ENCODE data around the gene DNER.

Gene DNER

GRCh38 chr2:229350883-229351282 lies 363.5 kb downstream of the DNER start:
- Histone ChIP-seq H2AFZ (ENCODE audit: low read depth) (no peak overlapping the region), H3K9ac (no peak overlapping the region), H3K4me1 (ENCODE audit: low read depth, poor library complexity, severe bottlenecking) (no peaks in the 10 kb centered on the region), H3K27me3 (ENCODE audit: insufficient read depth, low read depth) (no peaks in the 10 kb centered on the region), H4K20me1 (ENCODE audit: insufficient read depth) (no peaks in the 10 kb centered on the region), H3K4me2 (no peak overlapping the region), H3K27ac (no peak overlapping the region), H3K4me3 (IDR thresholded peaks at IDR 0.05; ENCODE audit: insufficient read depth, low read depth, low read length) (no peak overlapping the region), H3K79me2 (ENCODE audit: insufficient read depth, low read depth) (no peaks in the 10 kb centered on the region), H3K36me3 (ENCODE audit: insufficient read depth) (no peaks in the 10 kb centered on the region)
- TF ChIP-seq CTCF (conservative IDR thresholded peaks at IDR 0.05; ENCODE audit: low read depth, low read length) = no peak

- H3K27me3 ChIP-seq (ENCODE audit: insufficient read depth, low read depth) = no peaks in the 10 kb centered on the region
- H3K79me2 ChIP-seq (ENCODE audit: insufficient read depth, low read depth) = no peaks in the 10 kb centered on the region
- H2AFZ ChIP-seq (ENCODE audit: low read depth) = no peak overlapping the region
- no peaks in the 10 kb centered on the region for H3K36me3 ChIP-seq (ENCODE audit: insufficient read depth)
- no peak for TF ChIP-seq CTCF (conservative IDR thresholded peaks at IDR 0.05; ENCODE audit: low read depth, low read length)
- H3K4me1 ChIP-seq (ENCODE audit: low read depth, poor library complexity, severe bottlenecking) = no peaks in the 10 kb centered on the region
- no peak overlapping the region for H3K4me2 ChIP-seq
- no peak overlapping the region for H3K4me3 ChIP-seq (IDR thresholded peaks at IDR 0.05; ENCODE audit: insufficient read depth, low read depth, low read length)
- H3K9ac ChIP-seq = no peak overlapping the region
- no peak overlapping the region for H3K27ac ChIP-seq
- H4K20me1 ChIP-seq (ENCODE audit: insufficient read depth) = no peaks in the 10 kb centered on the region
Observed at GRCh38 chr2:229350117-229350805, 364.1 kb downstream of the DNER start.

- Histone ChIP-seq H3K9ac (no peak overlapping the region), H3K79me2 (ENCODE audit: insufficient read depth, low read depth) (no peaks in the 10 kb centered on the region), H3K4me2 (no peak overlapping the region), H2AFZ (ENCODE audit: low read depth) (no peak overlapping the region), H3K27me3 (ENCODE audit: insufficient read depth, low read depth) (no peaks in the 10 kb centered on the region), H3K27ac (no peak overlapping the region), H3K4me1 (ENCODE audit: low read depth, poor library complexity, severe bottlenecking) (no peaks in the 10 kb centered on the region), H3K4me3 (IDR thresholded peaks at IDR 0.05; ENCODE audit: insufficient read depth, low read depth, low read length) (no peak overlapping the region), H4K20me1 (ENCODE audit: insufficient read depth) (no peaks in the 10 kb centered on the region), H3K36me3 (ENCODE audit: insufficient read depth) (no peaks in the 10 kb centered on the region)
- no peak for TF ChIP-seq CTCF (conservative IDR thresholded peaks at IDR 0.05; ENCODE audit: low read depth, low read length)
Observed at GRCh38 chr2:229348128-229348527, 366.2 kb downstream of the DNER start.

GRCh38 chr2:229346816-229347540 lies 367.4 kb downstream of the DNER start:
- no peak overlapping the region for H3K9ac ChIP-seq
- no peak overlapping the region for H3K4me2 ChIP-seq
- no peaks in the 10 kb centered on the region for H3K36me3 ChIP-seq (ENCODE audit: insufficient read depth)
- no peaks in the 10 kb centered on the region for H3K79me2 ChIP-seq (ENCODE audit: insufficient read depth, low read depth)
- no peak overlapping the region for H2AFZ ChIP-seq (ENCODE audit: low read depth)
- H3K4me1 ChIP-seq (ENCODE audit: low read depth, poor library complexity, severe bottlenecking) = no peaks in the 10 kb centered on the region
- no peak overlapping the region for H3K4me3 ChIP-seq (IDR thresholded peaks at IDR 0.05; ENCODE audit: insufficient read depth, low read depth, low read length)
- no peaks in the 10 kb centered on the region for H4K20me1 ChIP-seq (ENCODE audit: insufficient read depth)
- no peak for TF ChIP-seq CTCF (conservative IDR thresholded peaks at IDR 0.05; ENCODE audit: low read depth, low read length)
- H3K27me3 ChIP-seq (ENCODE audit: insufficient read depth, low read depth) = no peaks in the 10 kb centered on the region
- H3K27ac ChIP-seq = no peak overlapping the region
